ENCODE results near the gene DAGLA. TPM values are rescaled to one million over a fixed set of nuclear protein-coding genes. Genes with fewer than 3 reads are reported as not detected.

Gene DAGLA
- total and polyA plus RNA-seq, 2 donors (not counting 3 experiments of a cell fraction or from before 2014, with no cell fraction given): 2.5 to 4.7 TPM

- ChIA-PET CTCF (no interaction called here), POLR2A (no interaction called here)
- Histone ChIP-seq H3K9me3 (replicated peaks; ENCODE audit: control insufficient read depth, insufficient read depth, low read length) (no peaks in the 10 kb centered on the region), H3K9ac (replicated peaks; ENCODE audit: extremely low read depth, insufficient read depth, low read length) (no peak overlapping the region), H3K4me2 (ENCODE audit: insufficient read depth, low read length) (no peak overlapping the region), H3K4me1 (ENCODE audit: control insufficient read depth, extremely low read depth, insufficient read depth, low read length) (peaks cover 21% of the 10 kb centered on the region), H4K20me1 (replicated peaks; ENCODE audit: control insufficient read depth, extremely low read depth, insufficient read depth, low read length) (no peaks in the 10 kb centered on the region), H3K9me1 (replicated peaks; ENCODE audit: control insufficient read depth, extremely low read depth, insufficient read depth, low read length) (no peaks in the 10 kb centered on the region), H3K27me3 (ENCODE audit: control insufficient read depth in 2 of 2, insufficient read depth in 2 of 2, low read length in 2 of 2) (no peaks in the 10 kb centered on the region), H3K27ac (ENCODE audit: insufficient read depth, low read depth, low read length) (no peak overlapping the region), H2AFZ (ENCODE audit: low read depth, low read length) (no peak overlapping the region), H3K79me2 (ENCODE audit: control insufficient read depth, insufficient read depth, low read length) (no peaks in the 10 kb centered on the region), H3K36me3 (ENCODE audit: control insufficient read depth in 2 of 2, extremely low read depth in 1 of 2, insufficient read depth in 2 of 2, low read length in 2 of 2) (no peaks in the 10 kb centered on the region), H3K4me3 (replicated peaks in 1 of 3; ENCODE audit: insufficient read depth in 1 of 3, low read depth in 1 of 3, low read length in 3 of 3) (no peak overlapping the region)
- intact Hi-C loops (cut with micrococcal nuclease): no loop called here
- no peak for FAIRE-seq
- BruUV-seq (replicated peaks): no TSS peak
- dilution Hi-C loops (cut with MboI; ENCODE audit: extremely low pct_ligation_motif_present, low sequenced_read_pairs): no loop called here
- no peak for DNase-seq (ENCODE audit: low read depth, low spot score)
- TF ChIP-seq POLR2A (IDR thresholded peaks at IDR 0.05; ENCODE audit: low read depth, low read length) (no peak), MAX (IDR thresholded peaks at IDR 0.05; ENCODE audit: insufficient read depth, insufficient read length) (no peak), GATA2 (IDR thresholded peaks at IDR 0.05; ENCODE audit: insufficient read depth, insufficient read length, low read depth, low read length) (no peak)
Measured at GRCh38 chr11:61713464-61713863, 33.3 kb downstream of the DAGLA start.

GRCh38 chr11:61713906-61714305 is 33.7 kb downstream of the DAGLA start:
- Histone ChIP-seq H3K27ac (ENCODE audit: insufficient read depth, low read depth, low read length) (no peak overlapping the region), H3K9me1 (replicated peaks; ENCODE audit: control insufficient read depth, extremely low read depth, insufficient read depth, low read length) (no peaks in the 10 kb centered on the region), H3K36me3 (ENCODE audit: control insufficient read depth in 2 of 2, extremely low read depth in 1 of 2, insufficient read depth in 2 of 2, low read length in 2 of 2) (no peaks in the 10 kb centered on the region), H4K20me1 (replicated peaks; ENCODE audit: control insufficient read depth, extremely low read depth, insufficient read depth, low read length) (no peaks in the 10 kb centered on the region), H3K9ac (replicated peaks; ENCODE audit: extremely low read depth, insufficient read depth, low read length) (no peak overlapping the region), H3K79me2 (ENCODE audit: control insufficient read depth, insufficient read depth, low read length) (no peaks in the 10 kb centered on the region), H3K4me2 (ENCODE audit: insufficient read depth, low read length) (no peak overlapping the region), H3K27me3 (ENCODE audit: control insufficient read depth in 2 of 2, insufficient read depth in 2 of 2, low read length in 2 of 2) (no peaks in the 10 kb centered on the region), H2AFZ (ENCODE audit: low read depth, low read length) (no peak overlapping the region), H3K9me3 (replicated peaks; ENCODE audit: control insufficient read depth, insufficient read depth, low read length) (no peaks in the 10 kb centered on the region), H3K4me3 (replicated peaks in 1 of 3; ENCODE audit: insufficient read depth in 1 of 3, low read depth in 1 of 3, low read length in 3 of 3) (no peak overlapping the region), H3K4me1 (ENCODE audit: control insufficient read depth, extremely low read depth, insufficient read depth, low read length) (peaks cover 25% of the 10 kb centered on the region)
- BruUV-seq (replicated peaks): no TSS peak
- DNase-seq (ENCODE audit: low read depth, low spot score) (no peak), FAIRE-seq (no peak)
- intact Hi-C loops (cut with micrococcal nuclease) (no loop called here), dilution Hi-C loops (cut with MboI; ENCODE audit: extremely low pct_ligation_motif_present, low sequenced_read_pairs) (no loop called here)
- TF ChIP-seq JUN (IDR thresholded peaks at IDR 0.05; ENCODE audit: borderline replicate concordance, insufficient read depth, insufficient read length, low read depth) (no peak), CTCF (IDR thresholded peaks at IDR 0.05; ENCODE audit: extremely low read depth in 1 of 2, insufficient read depth in 1 of 2, low read depth in 1 of 2, low read length in 2 of 2) (no peak), MAX (IDR thresholded peaks at IDR 0.05; ENCODE audit: insufficient read depth, insufficient read length) (no peak), EZH2 (IDR thresholded peaks at IDR 0.05; ENCODE audit: borderline replicate concordance, low read depth, low read length, severe bottlenecking) (no peak), MYC (IDR thresholded peaks at IDR 0.05; ENCODE audit: low read depth, low read length) (no peak), GATA2 (IDR thresholded peaks at IDR 0.05; ENCODE audit: insufficient read depth, insufficient read length, low read depth, low read length) (no peak)
- ChIA-PET POLR2A (no interaction called here), CTCF (no interaction called here)

Measured in endothelial cell of umbilical vein (primary cell).